HG02763 (cell line): ENCODE results near the gene TEX19.
A peak's percentile ranks its signal among the peaks of the same experiment; 100 is the strongest.
"Not testable (repeated sequence)": the region's sequence is repeated elsewhere in the genome, so short reads cannot be mapped to it uniquely, and the experiment has no call there.

Experiments used
- ATAC-seq: cut with Tn5 transposase; IDR thresholded peaks from one replicate; pipeline ENCODE4 v1.9.1; 2021; ENCODE audit warnings: mild to moderate bottlenecking, moderate library complexity; ENCODE audit not compliant: unreplicated experiment

The TEX19 gene

GRCh38 chr17:82351713-82352488 lies 7.1 kb upstream of the TEX19 start:
- ATAC-seq = peak; percentile 32

- ATAC-seq = no peak
Observed at GRCh38 chr17:82353484-82353883, 5.6 kb upstream of the TEX19 start.

- ATAC-seq = no peak
Observed at GRCh38 chr17:82354804-82355308, 4.2 kb upstream of the TEX19 start.

GRCh38 chr17:82355770-82356427 lies 3.1 kb upstream of the TEX19 start:
- no peak for ATAC-seq

- no peak for ATAC-seq
Observed at GRCh38 chr17:82356845-82357355, 2.1 kb upstream of the TEX19 start.

- no peak for ATAC-seq
Observed at GRCh38 chr17:82357394-82357793, 1.7 kb upstream of the TEX19 start.

GRCh38 chr17:82359451-82360074 lies 516 bp downstream of the TEX19 start:
- ATAC-seq = not testable (repeated sequence)

- ATAC-seq = no peak
Observed at GRCh38 chr17:82361885-82362633, 3.0 kb downstream of the TEX19 start.

- no peak for ATAC-seq
Observed at GRCh38 chr17:82365606-82366295, 6.7 kb downstream of the TEX19 start.

- no peak for ATAC-seq
Observed at GRCh38 chr17:82366749-82367148, 7.7 kb downstream of the TEX19 start.

- ATAC-seq = no peak
Observed at GRCh38 chr17:82367724-82368524, 8.9 kb downstream of the TEX19 start.

- ATAC-seq = no peak
Observed at GRCh38 chr17:82369211-82369610, 10.2 kb downstream of the TEX19 start.

- no peak for ATAC-seq
Observed at GRCh38 chr17:82370471-82371332, 11.7 kb downstream of the TEX19 start.

- no peak for ATAC-seq
Observed at GRCh38 chr17:82371333-82372248, 12.5 kb downstream of the TEX19 start, which contains the start of gene UTS2R. Gene UTS2R (plus strand): TSS chr17:82371765. CDS start chr17:82374325, 2,560 bp downstream.

GRCh38 chr17:82372249-82373071 lies 13.4 kb downstream of the TEX19 start:
- no peak for ATAC-seq

GRCh38 chr17:82373072-82373452 lies 14.0 kb downstream of the TEX19 start:
- ATAC-seq = not testable (repeated sequence)
